K562 (cell line): ENCODE measurements around the gene IL15RA. TPM values are rescaled to one million over a fixed set of nuclear protein-coding genes. Genes with fewer than 3 reads are reported as not detected.

Experiments used
- C11orf30 ChIP-seq: fragments of 450-650 bp; IDR thresholded peaks from 2 replicates; pipeline ENCODE4 v1.6.1; 2016; ENCODE audit warnings: low read depth, mild to moderate bottlenecking
- CEBPB ChIP-seq: fragments of 450-650 bp; IDR thresholded peaks from 2 replicates; pipeline ENCODE4 v1.6.1; 2016; ENCODE audit warnings: missing genetic modification characterization, missing compliant biosample characterization
- CEBPG ChIP-seq, 3 experiments: fragments of 200-800 bp in 1 of 3; sonication (Bioruptor generic) in 1 of 3; sonication (generic) in 1 of 3; formaldehyde crosslinking in 1 of 3; IDR thresholded peaks in 2 of 3; conservative IDR thresholded peaks in 1 of 3; 2 replicates each; pipeline versions ENCODE4 v1.6.1 to v1.8.0; 2016 to 2022; ENCODE audit warnings: missing compliant biosample characterization in 2 of 3, missing genetic modification characterization in 2 of 3, mild to moderate bottlenecking in 1 of 3, missing genetic modification reagents in 1 of 3
- MEIS2 ChIP-seq: fragments of 450-650 bp; IDR thresholded peaks from 2 replicates; pipeline ENCODE4 v1.6.1; 2014; ENCODE audit warnings: mild to moderate bottlenecking; ENCODE audit not compliant: partially characterized antibody
- MGA ChIP-seq: fragments of 450-650 bp; IDR thresholded peaks from 2 replicates; pipeline ENCODE4 v1.6.1; 2016; ENCODE audit warnings: mild to moderate bottlenecking, moderate library complexity
- PKNOX1 ChIP-seq: fragments of 450-650 bp; IDR thresholded peaks from 2 replicates; pipeline ENCODE4 v1.6.1; 2016
- RCOR1 ChIP-seq, 2 experiments: IDR thresholded peaks; 2 replicates each; pipeline ENCODE4 v1.6.1; 2012; ENCODE audit warnings: low read depth in 2 of 2, low read length in 2 of 2, borderline replicate concordance in 1 of 2, improper control_type of control experiment in 1 of 2
- SIX5 ChIP-seq, 2 experiments: IDR thresholded peaks; 2 replicates each; pipeline ENCODE4 v1.6.1; 2011; ENCODE audit warnings: low read length in 2 of 2, borderline replicate concordance in 1 of 2, low read depth in 1 of 2, mild to moderate bottlenecking in 1 of 2, moderate library complexity in 1 of 2; ENCODE audit not compliant: insufficient read depth in 1 of 2
- TOE1 ChIP-seq, 2 experiments: fragments of 450-650 bp in 1 of 2; sonication (generic) in 1 of 2; formaldehyde crosslinking in 1 of 2; IDR thresholded peaks; 2 replicates each; pipeline versions ENCODE4 v1.7.1 to v1.8.0; 2016 to 2022; ENCODE audit warnings: borderline replicate concordance in 2 of 2, mild to moderate bottlenecking in 2 of 2, antibody characterized with exemption in 1 of 2, inconsistent platforms in 1 of 2, low read depth in 1 of 2, missing genetic modification reagents in 1 of 2, moderate library complexity in 1 of 2
- ZNF316 ChIP-seq: fragments of 450-650 bp; IDR thresholded peaks from 2 replicates; pipeline ENCODE4 v1.6.1; 2016
- polyA plus RNA-seq, 8 experiments: library from polyadenylated mRNA; depleted of rRNA in 4 of 8; stranded (reverse) in 5 of 8; unstranded in 3 of 8; fragments of >200 nt; fragmentation: Nextera tagmentation in 2 of 8; fragmentation: Illumina TruSeq in 1 of 8; extraction: Ambion mirVana in 2 of 8; extraction: Trizol in 1 of 8; gene quantifications; 2 replicates each; pipeline versions ENCODE4 v1.2.1 to v1.2.3, GENCODE V29; 2011 to 2014; ENCODE audit warnings: inconsistent platforms in 1 of 8, missing spikeins in 1 of 8
- total RNA-seq, 7 experiments: library from RNA; depleted of rRNA in 6 of 7; stranded (reverse); fragments of >200 nt in 6 of 7; fragmentation: Illumina TruSeq in 2 of 7; extraction: Trizol in 2 of 7; gene quantifications; 2 replicates each; pipeline versions ENCODE4 v1.2.1 to v1.2.3, GENCODE V29; 2011 to 2021; ENCODE audit warnings: low replicate concordance in 1 of 7

IL15RA gene
- total and polyA plus RNA-seq, 9 of the 15 experiments (the other 6 are each of a cell fraction or from before 2014, with no cell fraction given), result 1.2 to 11.7 (median 8.0) TPM

- TF ChIP-seq MGA (no peak), SIX5 (IDR thresholded peaks at IDR 0.05; ENCODE audit: borderline replicate concordance in 1 of 2, insufficient read depth in 1 of 2, low read depth in 1 of 2, low read length in 2 of 2) (no peak), C11orf30 (peak; percentile 58), CEBPG (CRISPR knock-in tag; IDR thresholded peaks at IDR 0.05) (peak; percentile 49; the same call in 1 of the 2 replicates), CEBPG (tag; conservative IDR thresholded peaks at IDR 0.05 in 1 of 2, IDR thresholded peaks at IDR 0.05 in 1 of 2) (peak; percentile 81 to 96), ZNF316 (peak; percentile 33; the same call in 1 of the 2 replicates), PKNOX1 (peak; percentile 71), MEIS2 (peak; percentile 91), RCOR1 (IDR thresholded peaks at IDR 0.05; ENCODE audit: borderline replicate concordance in 1 of 2, low read depth in 2 of 2, low read length in 2 of 2) (peak in 1 of 2 experiments; percentile 28; a peak in 1 of 4 replicates), CEBPB (tag) (peak; percentile 94), TOE1 (IDR thresholded peaks at IDR 0.05; ENCODE audit: borderline replicate concordance) (no peak), TOE1 (CRISPR knock-in tag; IDR thresholded peaks at IDR 0.05; ENCODE audit: borderline replicate concordance, low read depth) (no peak)
Measured at GRCh38 chr10:5932345-5932744, 45.0 kb downstream of the IL15RA start (continued).
